Upper lobe of left lung (tissue), 4 donors: ENCODE data around the gene CEP85L.

Experiments
- CTCF ChIP-seq, 6 experiments: fragments of 450-650 bp in 4 of 6; fragments of 200-600 bp in 2 of 6; sonication (generic) in 2 of 6; IDR thresholded peaks; one replicate each; pipeline ENCODE4 v1.5.1; 2016 to 2019; ENCODE audit warnings: antibody characterized with exemption in 6 of 6
- EP300 ChIP-seq, 4 donors: sonication (generic); formaldehyde crosslinking; IDR thresholded peaks; one replicate each; pipeline ENCODE4 v1.5.1; 2017; ENCODE audit warnings: antibody characterized with exemption in 4 of 4, control low read depth in 2 of 4
- POLR2A ChIP-seq, 4 donors: fragments of 450-650 bp; IDR thresholded peaks; one replicate each; pipeline ENCODE4 v1.5.1; 2016 to 2017; ENCODE audit warnings: antibody characterized with exemption in 4 of 4, mild to moderate bottlenecking in 2 of 4
- POLR2AphosphoS5 ChIP-seq, 2 donors: sonication (generic); formaldehyde crosslinking; IDR thresholded peaks; one replicate each; pipeline ENCODE4 v1.5.1; 2017; ENCODE audit warnings: antibody characterized with exemption in 2 of 2

- TF ChIP-seq POLR2A (IDR thresholded peaks at IDR 0.05) = no peak
- TF ChIP-seq CTCF (IDR thresholded peaks at IDR 0.05) = no peak
- TF ChIP-seq POLR2AphosphoS5 (IDR thresholded peaks at IDR 0.05) = no peak
- TF ChIP-seq EP300 (IDR thresholded peaks at IDR 0.05) = no peak
Observed at GRCh38 chr6:118644007-118644406, 7.4 kb downstream of the CEP85L start.
